ENCODE data around the gene PRDM8.

DNA sequence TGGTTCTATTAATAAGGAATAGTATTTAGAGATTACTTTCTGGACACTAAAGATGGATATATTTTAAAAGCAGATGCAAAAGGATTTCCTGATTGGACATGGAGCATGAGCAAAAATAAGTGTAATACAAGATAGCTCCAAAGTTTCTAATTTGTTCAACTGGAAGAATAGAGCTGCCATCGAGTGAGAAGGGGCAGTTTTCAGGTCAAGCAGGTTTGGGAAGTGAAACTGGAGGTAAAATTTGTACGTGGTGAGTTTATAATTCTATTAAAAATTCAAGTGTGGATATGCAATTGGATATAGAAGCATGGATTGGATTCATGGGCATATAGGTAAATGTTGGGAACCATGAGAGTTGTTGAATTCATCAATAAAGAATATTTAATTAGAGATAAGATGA, 31.8 kb downstream of the PRDM8 start:
- TF ChIP-seq, protein P1, sequence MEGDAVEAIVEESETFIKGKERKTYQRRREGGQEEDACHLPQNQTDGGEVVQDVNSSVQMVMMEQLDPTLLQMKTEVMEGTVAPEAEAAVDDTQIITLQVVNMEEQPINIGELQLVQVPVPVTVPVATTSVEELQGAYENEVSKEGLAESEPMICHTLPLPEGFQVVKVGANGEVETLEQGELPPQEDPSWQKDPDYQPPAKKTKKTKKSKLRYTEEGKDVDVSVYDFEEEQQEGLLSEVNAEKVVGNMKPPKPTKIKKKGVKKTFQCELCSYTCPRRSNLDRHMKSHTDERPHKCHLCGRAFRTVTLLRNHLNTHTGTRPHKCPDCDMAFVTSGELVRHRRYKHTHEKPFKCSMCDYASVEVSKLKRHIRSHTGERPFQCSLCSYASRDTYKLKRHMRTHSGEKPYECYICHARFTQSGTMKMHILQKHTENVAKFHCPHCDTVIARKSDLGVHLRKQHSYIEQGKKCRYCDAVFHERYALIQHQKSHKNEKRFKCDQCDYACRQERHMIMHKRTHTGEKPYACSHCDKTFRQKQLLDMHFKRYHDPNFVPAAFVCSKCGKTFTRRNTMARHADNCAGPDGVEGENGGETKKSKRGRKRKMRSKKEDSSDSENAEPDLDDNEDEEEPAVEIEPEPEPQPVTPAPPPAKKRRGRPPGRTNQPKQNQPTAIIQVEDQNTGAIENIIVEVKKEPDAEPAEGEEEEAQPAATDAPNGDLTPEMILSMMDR (IDR thresholded peaks at IDR 0.05; ENCODE audit: poor library complexity): no peak
- no peak for TF ChIP-seq EZH2phosphoT487 (IDR thresholded peaks at IDR 0.05; ENCODE audit: low read depth, severe bottlenecking, unreplicated experiment)

Data from hepatocyte (in vitro differentiated cells).